Naive B cell (primary cell): Measurements from ENCODE around the gene PCDH8. TPM values are rescaled to one million over a fixed set of nuclear protein-coding genes. Genes with fewer than 3 reads are reported as not detected.
"Not testable (repeated sequence)": the region's sequence is repeated elsewhere in the genome, so short reads cannot be mapped to it uniquely, and the experiment has no call there.

ENCODE experiments used
- ATAC-seq, 2 donors: fragments of 150-1000 bp; cut with Tn5 transposase; 2 replicates each; pipeline ENCODE4 v1.10.0; 2021; ENCODE audit warnings: low read depth in 2 of 2, mild to moderate bottlenecking in 2 of 2, moderate library complexity in 2 of 2
- DNase-seq: peaks from one replicate; pipeline ENCODE4 v3.0.0; 2022
- H3K27ac Mint-ChIP-seq, 6 donors: one replicate each; pipeline ENCODE4 v1.8.0; 2020 to 2022; ENCODE audit warnings: mild to moderate bottlenecking in 6 of 6, mixed read lengths in 6 of 6, moderate library complexity in 5 of 6, inconsistent platforms in 2 of 6
- H3K27me3 Mint-ChIP-seq, 3 donors: one replicate each; pipeline ENCODE4 v1.8.0; 2021 to 2022; ENCODE audit warnings: mixed read lengths in 3 of 3, mild to moderate bottlenecking in 1 of 3
- H3K36me3 Mint-ChIP-seq, 2 donors: one replicate each; pipeline ENCODE4 v1.8.0; 2020 to 2022; ENCODE audit warnings: mixed read lengths in 2 of 2, inconsistent platforms in 1 of 2, mild to moderate bottlenecking in 1 of 2
- H3K4me1 Mint-ChIP-seq, 3 donors: one replicate each; pipeline ENCODE4 v1.8.0; 2020 to 2022; ENCODE audit warnings: mixed read lengths in 3 of 3, inconsistent platforms in 1 of 3, mild to moderate bottlenecking in 1 of 3, moderate library complexity in 1 of 3
- H3K4me3 Mint-ChIP-seq, 8 donors: one replicate each; pipeline ENCODE4 v1.8.0; 2020 to 2022; ENCODE audit warnings: mild to moderate bottlenecking in 8 of 8, mixed read lengths in 8 of 8, moderate library complexity in 8 of 8, inconsistent platforms in 2 of 8
- H3K9me3 Mint-ChIP-seq, 7 donors: one replicate each; pipeline ENCODE4 v1.8.0; 2020 to 2022; ENCODE audit warnings: mixed read lengths in 7 of 7, mild to moderate bottlenecking in 5 of 7, inconsistent platforms in 2 of 7, moderate library complexity in 1 of 7
- polyA plus RNA-seq, 6 donors: library from polyadenylated mRNA; unstranded; fragments of 300-500 nt; fragmentation: Illumina TruSeq; gene quantifications; one replicate each; pipeline ENCODE4 v1.2.3, GENCODE V29; 2021; ENCODE audit warnings: low read depth in 6 of 6

PCDH8 gene
- polyA plus RNA-seq, 6 donors from 2014 or later = not detected

DNA sequence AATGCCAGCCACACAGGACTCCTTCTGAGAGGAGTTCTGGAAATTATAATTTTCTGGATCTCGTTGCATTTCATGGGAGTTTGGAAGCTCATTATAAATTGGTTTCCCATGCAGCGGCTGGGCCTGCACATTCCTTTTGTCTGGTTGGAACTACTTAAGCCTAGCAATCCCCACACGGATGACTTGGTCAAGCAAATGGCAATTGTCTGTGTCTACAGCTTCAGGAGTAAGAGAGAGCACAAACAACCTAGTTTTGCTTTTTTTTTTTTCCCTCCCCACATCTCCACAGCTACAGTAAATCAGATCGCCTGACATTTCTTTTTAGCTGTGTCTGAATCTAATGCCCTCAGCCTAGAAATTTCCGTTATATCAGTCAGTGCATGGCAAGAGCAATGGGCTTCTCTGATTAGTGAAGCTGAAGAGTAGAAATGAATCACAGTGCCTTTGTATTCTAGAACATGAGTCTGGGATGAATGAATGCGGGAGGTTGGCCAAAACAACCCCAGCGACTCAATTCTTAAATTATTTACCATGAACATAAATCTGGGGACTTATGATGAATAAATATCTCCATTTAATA, 15.1 kb downstream of the PCDH8 start:
- peaks cover 0 to 4% (median 0%) of the 10 kb centered on the region in 7 donors for H3K9me3 Mint-ChIP-seq
- ATAC-seq = no peak

DNA sequence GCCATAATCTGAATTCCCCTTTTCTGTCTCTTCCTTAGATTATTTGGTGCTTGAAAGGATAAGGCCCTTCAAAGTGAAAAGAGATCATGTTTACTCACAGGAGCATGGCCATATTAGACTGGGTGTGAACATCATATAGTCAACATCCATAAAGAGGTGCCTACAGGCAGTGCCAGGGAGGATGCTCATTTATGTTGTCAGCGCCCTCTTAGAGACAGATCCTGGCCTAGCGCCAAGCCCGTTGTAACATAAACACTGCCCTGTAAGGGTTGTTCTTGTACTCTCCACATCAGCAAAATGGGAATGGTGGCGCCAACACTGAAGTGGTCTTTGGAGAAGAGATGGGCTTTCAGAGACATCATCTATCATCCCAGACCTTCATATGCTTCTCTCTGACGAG, 16.1 kb downstream of the PCDH8 start:
- H3K4me3 Mint-ChIP-seq = no peak overlapping the region
- ATAC-seq (no peak), DNase-seq (no peak)
- no peaks in the 10 kb centered on the region for H3K4me1 Mint-ChIP-seq
- peaks cover 8 to 45% (median 16%) of the 10 kb centered on the region in 3 donors for H3K27me3 Mint-ChIP-seq
- peaks cover 0 to 4% (median 0%) of the 10 kb centered on the region in 7 donors for H3K9me3 Mint-ChIP-seq
- H3K36me3 Mint-ChIP-seq = no peaks in the 10 kb centered on the region
- no peak overlapping the region for H3K27ac Mint-ChIP-seq

More for the DNA sequence above, 15.1 kb downstream of the PCDH8 start:
- H3K27me3 Mint-ChIP-seq = peaks cover 14 to 50% (median 27%) of the 10 kb centered on the region in 3 donors
- no peaks in the 10 kb centered on the region for H3K4me1 Mint-ChIP-seq
- no peak for DNase-seq
- H3K27ac Mint-ChIP-seq = no peak overlapping the region
- H3K36me3 Mint-ChIP-seq = no peaks in the 10 kb centered on the region
- no peak overlapping the region for H3K4me3 Mint-ChIP-seq

DNA sequence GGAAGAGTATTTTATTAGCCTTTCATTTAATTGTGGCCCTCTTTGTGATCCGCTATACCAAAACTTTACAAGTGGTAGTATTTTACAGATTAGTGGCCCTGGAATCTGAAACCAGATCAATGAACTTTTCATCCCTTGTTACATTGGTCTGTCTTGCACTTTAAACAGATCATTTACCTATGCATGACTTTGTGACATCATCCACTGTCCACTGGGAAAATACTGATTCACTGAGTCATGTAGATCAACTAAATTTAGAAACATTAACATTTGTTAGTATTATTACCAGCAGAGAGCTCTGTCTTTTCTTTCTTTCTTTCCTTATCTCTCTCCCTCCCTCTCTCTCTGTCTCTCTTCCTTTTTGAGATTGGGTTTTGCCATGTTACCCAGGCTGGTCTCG, 17.5 kb downstream of the PCDH8 start:
- H3K27ac Mint-ChIP-seq = no peak overlapping the region

DNA sequence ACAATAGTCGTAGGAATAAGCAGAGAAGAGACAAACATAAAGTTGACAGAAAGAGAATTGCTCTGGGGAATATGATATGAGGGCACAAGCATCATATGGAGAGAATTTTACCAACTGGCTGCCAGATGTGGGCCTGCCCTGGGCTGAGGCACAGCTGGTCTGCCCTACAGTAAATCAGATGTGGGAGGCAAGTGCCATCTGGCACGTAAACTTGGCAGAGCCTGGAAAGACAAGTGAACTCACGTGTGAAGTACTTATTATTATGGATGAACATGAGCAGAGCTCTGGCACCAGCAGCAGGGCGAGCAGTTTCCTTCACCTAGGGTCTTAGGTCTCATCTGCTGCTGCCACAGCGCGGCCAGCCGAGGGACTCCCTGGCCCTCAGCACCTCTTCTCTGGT, 20.6 kb downstream of the PCDH8 start:
- no peak for ATAC-seq
- Mint-ChIP-seq H3K9me3 (no peaks in the 10 kb centered on the region), H3K36me3 (no peaks in the 10 kb centered on the region), H3K4me1 (no peaks in the 10 kb centered on the region), H3K27ac (no peak overlapping the region), H3K4me3 (no peak overlapping the region), H3K27me3 (peaks cover 0 to 14% (median 4%) of the 10 kb centered on the region in 3 donors)
- no peak for DNase-seq

More for the DNA sequence above, 17.5 kb downstream of the PCDH8 start:
- ATAC-seq (no peak), DNase-seq (no peak)
- Mint-ChIP-seq H3K27me3 (peaks cover 5 to 32% (median 16%) of the 10 kb centered on the region in 3 donors), H3K4me3 (no peak overlapping the region), H3K9me3 (peaks cover 0 to 3% (median 0%) of the 10 kb centered on the region in 7 donors), H3K36me3 (no peaks in the 10 kb centered on the region), H3K4me1 (no peaks in the 10 kb centered on the region)

DNA sequence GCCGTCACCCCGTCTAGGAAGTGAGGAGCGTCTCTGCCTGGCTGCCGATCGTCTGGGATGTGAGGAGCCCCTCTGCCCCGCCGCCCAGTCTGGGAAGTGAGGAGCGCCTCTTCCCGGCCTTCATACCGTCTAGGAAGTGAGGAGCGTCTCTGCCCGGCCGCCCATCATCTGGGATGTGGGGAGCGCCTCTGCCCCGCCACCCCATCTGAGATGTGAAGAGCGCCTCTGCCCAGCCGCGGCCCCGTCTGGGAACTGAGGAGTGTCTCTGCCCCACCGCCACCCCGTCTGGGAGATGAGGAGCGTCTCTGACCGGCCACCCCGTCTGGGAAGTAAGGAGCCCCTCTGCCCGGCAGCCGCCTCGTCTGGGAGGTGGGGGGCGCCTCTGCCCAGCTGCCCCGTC, 30.6 kb downstream of the PCDH8 start:
- H3K27ac Mint-ChIP-seq, H3K4me3 Mint-ChIP-seq: not testable (repeated sequence)

DNA sequence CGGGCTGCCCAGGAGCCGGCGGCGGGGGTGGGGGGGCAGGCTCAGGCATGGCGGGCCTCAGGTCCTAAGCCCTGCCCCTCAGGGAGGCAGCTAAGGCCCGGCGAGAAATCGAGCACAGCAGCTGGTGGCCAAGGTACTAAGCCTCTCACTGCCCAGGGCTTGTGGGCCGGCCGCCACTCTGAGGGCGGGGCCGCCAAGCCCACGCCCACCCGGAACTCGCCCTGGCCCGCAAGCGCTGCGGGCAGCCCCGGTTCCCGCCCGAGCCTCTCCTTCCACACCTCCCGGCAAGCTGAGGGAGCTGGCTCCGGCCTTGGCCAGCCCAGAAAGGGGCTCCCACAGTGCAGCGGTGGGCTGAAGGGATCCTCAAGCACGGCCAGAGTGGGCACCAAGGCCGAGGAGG, 33.1 kb downstream of the PCDH8 start:
- Mint-ChIP-seq H3K27me3 (peaks cover 0 to 5% (median 0%) of the 10 kb centered on the region in 3 donors), H3K27ac (no peak overlapping the region), H3K9me3 (peaks cover 0 to 12% (median 2%) of the 10 kb centered on the region in 7 donors), H3K4me1 (no peaks in the 10 kb centered on the region), H3K36me3 (no peaks in the 10 kb centered on the region), H3K4me3 (no peak overlapping the region)
- DNase-seq (no peak), ATAC-seq (no peak)

More for the DNA sequence above, 30.6 kb downstream of the PCDH8 start:
- not testable (repeated sequence) for DNase-seq, H3K36me3 Mint-ChIP-seq, H3K4me1 Mint-ChIP-seq, ATAC-seq
- H3K9me3 Mint-ChIP-seq = peaks cover 0 to 12% (median 3%) of the 10 kb centered on the region in 7 donors
- H3K27me3 Mint-ChIP-seq = peaks cover 0 to 16% (median 8%) of the 10 kb centered on the region in 3 donors

DNA sequence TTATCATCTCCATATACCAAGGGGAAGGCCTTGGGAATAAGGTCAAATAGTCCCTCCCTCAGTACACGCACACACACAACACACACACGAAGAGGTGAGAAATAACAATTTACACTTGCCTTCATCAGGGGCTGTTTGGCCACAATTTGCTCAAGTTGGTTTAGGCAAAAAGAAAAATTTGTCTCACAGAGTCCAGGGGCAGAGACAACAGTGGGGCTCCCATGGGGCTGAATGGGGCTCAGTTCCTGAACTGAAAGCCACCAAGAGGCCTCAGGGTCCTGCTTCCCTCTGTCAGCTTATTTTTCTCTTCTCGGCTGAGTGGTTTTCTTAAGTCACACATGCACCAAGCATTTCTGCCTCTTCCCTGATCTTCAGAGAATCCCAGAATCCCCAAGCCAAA, 35.5 kb downstream of the PCDH8 start:
- H3K4me1 Mint-ChIP-seq = peaks cover 0 to 2% (median 0%) of the 10 kb centered on the region in 3 donors
- no peak overlapping the region for H3K27ac Mint-ChIP-seq
- peaks cover 0 to 12% (median 2%) of the 10 kb centered on the region in 7 donors for H3K9me3 Mint-ChIP-seq
- H3K4me3 Mint-ChIP-seq = no peak overlapping the region
- no peaks in the 10 kb centered on the region for H3K36me3 Mint-ChIP-seq
- no peak for DNase-seq
- peaks cover 0 to 8% (median 0%) of the 10 kb centered on the region in 3 donors for H3K27me3 Mint-ChIP-seq
- no peak for ATAC-seq

DNA sequence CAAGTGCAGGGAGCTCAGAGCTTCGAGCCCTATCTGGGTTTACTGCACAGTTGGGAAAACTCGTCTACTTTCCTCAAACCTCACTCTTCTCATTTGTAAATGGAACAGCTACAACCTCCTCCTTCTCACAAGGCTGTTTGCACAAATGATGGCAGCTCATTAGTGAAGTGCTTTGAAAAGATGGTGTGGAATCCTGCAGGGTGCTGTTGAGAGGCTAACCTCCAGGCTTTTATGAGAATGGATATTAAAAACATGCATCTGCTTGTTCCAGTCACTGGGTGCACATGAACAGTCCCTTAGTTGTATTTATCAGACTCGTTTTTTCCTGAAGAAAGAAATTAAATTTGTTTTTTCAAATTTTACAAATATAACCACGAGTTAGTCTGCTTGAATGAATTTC, 36.6 kb downstream of the PCDH8 start:
- no peak for ATAC-seq
- Mint-ChIP-seq H3K36me3 (no peaks in the 10 kb centered on the region), H3K4me3 (no peak overlapping the region), H3K4me1 (peaks cover 0 to 2% (median 0%) of the 10 kb centered on the region in 3 donors), H3K27ac (no peak overlapping the region), H3K27me3 (peaks cover 0 to 8% (median 3%) of the 10 kb centered on the region in 3 donors), H3K9me3 (peaks cover 0 to 8% (median 0%) of the 10 kb centered on the region in 7 donors)
- DNase-seq = no peak

DNA sequence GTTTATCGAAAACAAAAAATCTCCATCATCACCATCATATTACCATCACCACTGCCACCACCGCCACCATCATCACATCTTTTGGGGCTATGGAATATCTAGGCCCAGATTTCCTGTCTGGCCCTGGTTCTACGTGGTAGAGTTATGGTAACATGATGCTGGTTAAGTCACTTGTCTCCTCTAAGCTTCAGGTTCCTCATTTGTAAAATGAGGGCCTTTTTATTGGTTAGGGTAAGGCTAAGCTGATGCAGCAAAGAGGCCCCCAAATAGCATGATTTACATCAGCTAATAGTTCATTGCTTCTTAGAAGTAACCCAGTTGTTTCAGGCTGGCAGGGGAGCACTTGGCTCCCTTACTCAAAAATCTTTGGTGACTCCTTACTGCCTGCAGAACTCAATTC, 37.9 kb downstream of the PCDH8 start:
- ATAC-seq = no peak
- H3K4me1 Mint-ChIP-seq = peaks cover 0 to 2% (median 0%) of the 10 kb centered on the region in 3 donors

DNA sequence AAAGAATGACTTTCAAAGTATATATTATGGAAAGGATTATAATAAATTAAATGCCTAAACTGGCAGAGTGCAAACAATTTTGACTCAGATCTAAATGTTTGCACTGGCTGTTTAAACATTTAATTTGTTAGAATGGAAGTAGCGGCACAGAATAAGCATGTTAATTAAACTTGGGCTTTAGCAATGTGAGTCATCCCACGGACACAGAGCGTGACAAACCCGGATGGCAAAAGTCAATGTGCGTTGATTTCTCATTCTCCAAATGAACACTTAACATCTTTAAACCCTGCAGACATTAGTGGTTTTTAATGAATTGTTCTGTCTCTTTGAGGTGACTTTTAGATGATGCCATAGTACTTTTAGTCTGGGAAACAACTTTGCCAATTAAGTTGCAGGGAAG, 38.4 kb downstream of the PCDH8 start:
- H3K4me3 Mint-ChIP-seq = no peak overlapping the region
- no peaks in the 10 kb centered on the region for H3K36me3 Mint-ChIP-seq
- H3K27ac Mint-ChIP-seq = no peak overlapping the region
- H3K9me3 Mint-ChIP-seq = peaks cover 0 to 2% (median 0%) of the 10 kb centered on the region in 7 donors
- H3K27me3 Mint-ChIP-seq = peaks cover 4 to 22% (median 18%) of the 10 kb centered on the region in 3 donors
- DNase-seq = no peak
- H3K4me1 Mint-ChIP-seq = peaks cover 0 to 2% (median 0%) of the 10 kb centered on the region in 3 donors
- no peak for ATAC-seq

More for the DNA sequence above, 37.9 kb downstream of the PCDH8 start:
- peaks cover 0 to 2% (median 0%) of the 10 kb centered on the region in 7 donors for H3K9me3 Mint-ChIP-seq
- no peak for DNase-seq
- H3K4me3 Mint-ChIP-seq = no peak overlapping the region
- no peaks in the 10 kb centered on the region for H3K36me3 Mint-ChIP-seq
- H3K27me3 Mint-ChIP-seq = peaks cover 0 to 17% (median 14%) of the 10 kb centered on the region in 3 donors
- no peak overlapping the region for H3K27ac Mint-ChIP-seq

DNA sequence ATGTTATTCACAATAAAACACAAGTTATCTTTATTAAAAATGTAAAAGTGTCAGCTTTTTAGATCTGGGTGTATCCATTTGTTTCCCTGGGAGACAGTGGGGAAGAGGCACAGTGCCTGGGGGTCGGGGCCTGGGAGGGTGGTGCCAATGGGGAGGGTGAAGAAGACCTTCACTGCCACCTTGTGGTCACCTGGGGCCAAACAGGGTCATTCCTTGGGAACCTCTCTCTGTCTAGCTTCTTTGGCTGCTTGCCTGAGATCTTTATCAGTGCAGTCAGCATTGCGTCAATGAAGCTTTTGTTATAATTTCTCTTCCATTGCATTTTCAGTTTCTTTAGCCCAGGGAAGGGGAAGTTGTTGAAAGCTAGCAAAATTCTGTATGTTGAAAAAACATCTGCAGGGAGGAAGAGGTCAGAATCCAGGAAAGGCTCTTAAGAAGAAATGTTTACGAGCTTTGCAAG, 39.1 kb downstream of the PCDH8 start:
- ATAC-seq = peak; percentile 35 to 60
- H3K4me3 Mint-ChIP-seq = no peak overlapping the region
- H3K9me3 Mint-ChIP-seq = peaks cover 0 to 2% (median 0%) of the 10 kb centered on the region in 7 donors
- H3K27ac Mint-ChIP-seq = no peak overlapping the region
- peaks cover 0 to 2% (median 0%) of the 10 kb centered on the region in 3 donors for H3K4me1 Mint-ChIP-seq
- peak; percentile 17 for DNase-seq
- H3K36me3 Mint-ChIP-seq = no peaks in the 10 kb centered on the region
- peaks cover 11 to 28% (median 22%) of the 10 kb centered on the region in 3 donors for H3K27me3 Mint-ChIP-seq

DNA sequence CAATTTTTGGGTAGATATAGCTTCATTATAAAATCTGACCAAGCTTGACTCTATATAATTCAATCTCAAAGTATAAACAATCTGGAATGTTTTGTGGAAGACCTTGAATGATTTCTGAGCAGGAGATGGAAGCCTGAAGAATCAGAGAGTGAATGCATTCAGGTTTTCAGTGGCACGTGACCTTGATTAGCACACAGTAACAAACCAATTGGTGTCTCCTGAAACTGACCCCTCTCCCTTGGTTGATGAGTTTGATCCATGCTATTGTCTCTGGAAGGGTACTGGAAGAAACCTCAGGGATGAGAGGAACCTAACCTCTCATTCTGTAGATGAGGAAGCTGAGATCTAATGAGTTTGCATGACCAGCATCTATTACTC, 39.6 kb downstream of the PCDH8 start:
- ATAC-seq = no peak
- H3K4me1 Mint-ChIP-seq = peaks cover 0 to 2% (median 0%) of the 10 kb centered on the region in 3 donors
- H3K27ac Mint-ChIP-seq = no peak overlapping the region

DNA sequence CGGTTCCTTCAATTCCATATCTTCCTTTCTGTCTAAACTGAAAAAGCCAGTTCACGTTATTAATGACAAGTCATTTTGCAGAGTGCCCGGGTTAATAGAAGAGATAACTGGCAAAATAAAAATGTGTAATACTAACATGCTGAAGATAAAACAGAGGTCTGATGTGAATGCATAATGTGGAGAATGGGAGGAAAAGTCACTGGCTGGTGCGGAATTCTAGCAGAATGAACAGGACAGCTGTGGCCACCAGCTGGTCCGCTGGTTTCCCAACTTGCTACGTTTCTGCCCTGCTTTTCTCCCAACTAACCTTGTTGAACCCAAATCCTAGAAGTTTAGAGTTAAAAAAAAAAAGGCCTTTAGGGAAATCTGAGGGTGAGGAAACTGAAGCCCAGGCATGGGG, 42.4 kb downstream of the PCDH8 start:
- Mint-ChIP-seq H3K27me3 (peaks cover 24 to 45% (median 25%) of the 10 kb centered on the region in 3 donors), H3K4me1 (peaks cover 0 to 2% (median 0%) of the 10 kb centered on the region in 3 donors), H3K36me3 (no peaks in the 10 kb centered on the region), H3K9me3 (peaks cover 0 to 2% (median 0%) of the 10 kb centered on the region in 7 donors), H3K27ac (no peak overlapping the region), H3K4me3 (no peak overlapping the region)
- no peak for ATAC-seq
- DNase-seq = no peak

More for the DNA sequence above, 39.6 kb downstream of the PCDH8 start:
- no peaks in the 10 kb centered on the region for H3K36me3 Mint-ChIP-seq
- peaks cover 0 to 2% (median 0%) of the 10 kb centered on the region in 7 donors for H3K9me3 Mint-ChIP-seq
- no peak for DNase-seq
- no peak overlapping the region for H3K4me3 Mint-ChIP-seq
- H3K27me3 Mint-ChIP-seq = peaks cover 15 to 34% (median 24%) of the 10 kb centered on the region in 3 donors

DNA sequence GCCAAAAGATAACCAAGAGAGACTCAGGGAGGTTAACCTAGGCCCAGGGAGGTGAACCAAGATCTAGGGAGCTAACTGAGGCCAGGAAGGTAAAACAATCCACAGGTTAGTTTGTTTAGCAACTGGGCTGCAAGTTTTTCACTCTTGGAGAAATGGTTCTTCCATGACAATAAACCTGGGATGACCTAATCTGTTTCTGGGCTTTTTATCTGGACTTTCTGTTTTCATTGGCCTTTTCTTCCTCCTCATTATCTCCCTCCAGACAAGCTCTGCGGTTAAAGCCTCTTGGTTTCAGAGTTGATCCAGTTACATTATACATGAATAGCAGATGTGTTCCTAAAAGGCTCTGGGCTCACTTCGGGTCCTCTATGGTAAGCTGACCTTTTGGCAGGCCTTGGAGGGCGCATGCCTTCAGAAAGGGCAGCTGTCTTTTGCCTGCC, 44.2 kb downstream of the PCDH8 start:
- DNase-seq (no peak), ATAC-seq (no peak)
- H3K9me3 Mint-ChIP-seq = no peaks in the 10 kb centered on the region
- H3K36me3 Mint-ChIP-seq = no peaks in the 10 kb centered on the region
- peak overlapping the region in 1 of 8 donors; percentile 69 for H3K4me3 Mint-ChIP-seq
- peaks cover 25 to 45% (median 28%) of the 10 kb centered on the region in 3 donors for H3K27me3 Mint-ChIP-seq
- H3K27ac Mint-ChIP-seq = no peak overlapping the region
- H3K4me1 Mint-ChIP-seq = peaks cover 0 to under 1% (median 0%) of the 10 kb centered on the region in 3 donors
